ENCODE results near the gene FOSL1.

- TF ChIP-seq CTCF (IDR thresholded peaks at IDR 0.05; ENCODE audit: insufficient read depth, low read depth, low read length) (no peak), EZH2 (IDR thresholded peaks at IDR 0.05; ENCODE audit: insufficient read depth, low read length) (no peak)
These were observed 55.8 kb downstream of the FOSL1 start for GRCh38 chr11:65844231-65844872.
